ENCODE data around the gene MARCHF3. TPM values are rescaled to one million over a fixed set of nuclear protein-coding genes. Genes with fewer than 3 reads are reported as not detected.

The MARCHF3 gene
- polyA plus RNA-seq, 2 of the 4 experiments (the other 2 are of a cell fraction), result 0.39 to 0.68 TPM

DNA sequence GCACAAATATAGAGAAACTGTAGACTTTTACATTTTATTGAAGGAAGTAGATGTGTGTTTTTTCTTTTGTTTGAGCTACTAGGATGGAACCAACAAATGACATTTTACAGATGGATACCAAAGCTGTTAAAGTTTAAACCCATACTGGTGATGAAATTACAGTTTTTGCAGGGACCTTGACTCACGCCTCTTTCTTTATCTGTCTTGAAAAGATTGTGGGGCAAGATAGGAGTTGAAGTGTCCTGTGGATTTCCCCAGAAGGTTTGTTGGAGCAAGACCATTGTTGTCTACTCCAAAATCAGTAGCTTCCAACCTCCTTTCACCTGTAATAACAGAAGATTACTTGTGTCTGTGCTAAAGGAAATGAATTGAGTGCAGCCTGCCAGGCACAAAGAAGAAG lies 47.0 kb upstream of the MARCHF3 start:
- POLR2A ChIA-PET, result no interaction called here
- CTCF ChIA-PET, result no interaction called here
- no peaks in the 10 kb centered on the region for H3K9me3 ChIP-seq
- H3K27ac ChIP-seq, result no peak overlapping the region
- no peak for ATAC-seq
- H3K4me3 ChIP-seq, result no peak overlapping the region
- no peak for FAIRE-seq
- H3K4me1 ChIP-seq, result peaks cover 15% of the 10 kb centered on the region; the same call in 2 of the 3 replicates
- TF ChIP-seq EP300 (IDR thresholded peaks at IDR 0.05), result no peak
- TF ChIP-seq GATA3 (IDR thresholded peaks at IDR 0.05; ENCODE audit: borderline replicate concordance), result peak; percentile 12; the same call in 1 of the 2 replicates
- DNase-seq (ENCODE audit: low read depth in 1 of 2, low spot score in 1 of 2), result no peak
- peak overlapping the region; percentile 27; the same call in 2 of the 3 replicates for H3K4me2 ChIP-seq
- 39% methylated on average over 1 of the region's 1 CpG for WGBS (ENCODE audit: missing lambda C conversion rate)

DNA sequence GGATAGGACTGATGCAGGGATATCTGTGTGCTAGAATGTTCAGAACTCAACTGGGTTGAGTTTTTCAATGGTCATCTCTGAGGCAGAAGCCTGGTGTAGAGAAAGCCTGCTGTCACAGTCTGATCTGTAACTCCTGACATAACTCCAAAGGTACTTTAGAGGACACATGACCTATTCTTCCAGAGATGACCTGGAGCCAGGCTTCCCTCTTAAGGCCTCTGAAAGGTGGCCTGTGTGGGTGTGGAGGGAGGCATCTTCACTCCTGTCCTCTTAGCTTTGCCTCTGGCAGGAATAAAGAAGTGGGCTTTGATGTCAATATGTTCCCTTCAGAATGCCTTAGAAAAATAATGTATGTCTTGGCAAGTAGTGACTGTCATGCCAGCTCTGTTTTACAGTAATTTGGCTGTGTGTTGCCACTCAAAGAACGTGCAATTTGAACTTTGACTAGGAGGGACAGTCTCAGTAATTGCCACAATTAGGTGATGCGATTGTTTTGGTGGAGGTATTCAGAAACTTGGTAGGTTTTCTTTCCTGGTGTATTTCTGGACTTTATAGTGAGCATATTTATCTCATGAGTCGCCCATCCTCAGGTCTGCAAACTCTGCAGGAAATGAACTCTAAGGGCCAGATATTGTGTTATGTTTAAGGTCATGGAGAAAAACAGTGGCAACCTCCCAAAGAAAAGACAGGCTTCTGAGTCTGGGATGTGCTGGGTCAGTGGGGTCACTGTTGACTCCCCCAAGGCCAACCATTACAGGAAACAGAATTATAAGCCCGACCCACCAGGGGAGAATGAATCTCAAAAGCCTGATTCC lies 46.2 kb upstream of the MARCHF3 start:
- POLR2A ChIA-PET, result no interaction called here
- no peaks in the 10 kb centered on the region for H3K9me3 ChIP-seq
- H3K4me2 ChIP-seq, result peak overlapping the region; percentile 27
- no peak for DNase-seq (ENCODE audit: low read depth in 1 of 2, low spot score in 1 of 2)
- 27% methylated on average over 4 of the region's 4 CpGs for WGBS (ENCODE audit: missing lambda C conversion rate)
- H3K27ac ChIP-seq, result no peak overlapping the region
- H3K4me1 ChIP-seq, result peaks cover 15% of the 10 kb centered on the region; the same call in 2 of the 3 replicates
- TF ChIP-seq FOXS1 (CRISPR knock-in tag; IDR thresholded peaks at IDR 0.05) (no peak), EP300 (IDR thresholded peaks at IDR 0.05) (no peak), NFE2L2 (conservative IDR thresholded peaks at IDR 0.05; ENCODE audit: low read length) (no peak), GATA3 (IDR thresholded peaks at IDR 0.05; ENCODE audit: borderline replicate concordance) (no peak), RNF2 (IDR thresholded peaks at IDR 0.05; ENCODE audit: borderline replicate concordance, low read depth) (no peak), FOSB (CRISPR knock-in tag; IDR thresholded peaks at IDR 0.05) (no peak), ESRRA (IDR thresholded peaks at IDR 0.05; ENCODE audit: borderline replicate concordance, low read length) (no peak), ZNF302 (CRISPR knock-in tag; IDR thresholded peaks at IDR 0.05) (no peak), SMC3 (IDR thresholded peaks at IDR 0.05) (no peak), CHD2 (IDR thresholded peaks at IDR 0.05; ENCODE audit: low read length, partially characterized antibody) (no peak), HOXA7 (CRISPR knock-in tag; IDR thresholded peaks at IDR 0.05) (no peak), BHLHE40 (IDR thresholded peaks at IDR 0.05; ENCODE audit: low read depth, low read length) (no peak)
- TF ChIP-seq, protein P1, sequence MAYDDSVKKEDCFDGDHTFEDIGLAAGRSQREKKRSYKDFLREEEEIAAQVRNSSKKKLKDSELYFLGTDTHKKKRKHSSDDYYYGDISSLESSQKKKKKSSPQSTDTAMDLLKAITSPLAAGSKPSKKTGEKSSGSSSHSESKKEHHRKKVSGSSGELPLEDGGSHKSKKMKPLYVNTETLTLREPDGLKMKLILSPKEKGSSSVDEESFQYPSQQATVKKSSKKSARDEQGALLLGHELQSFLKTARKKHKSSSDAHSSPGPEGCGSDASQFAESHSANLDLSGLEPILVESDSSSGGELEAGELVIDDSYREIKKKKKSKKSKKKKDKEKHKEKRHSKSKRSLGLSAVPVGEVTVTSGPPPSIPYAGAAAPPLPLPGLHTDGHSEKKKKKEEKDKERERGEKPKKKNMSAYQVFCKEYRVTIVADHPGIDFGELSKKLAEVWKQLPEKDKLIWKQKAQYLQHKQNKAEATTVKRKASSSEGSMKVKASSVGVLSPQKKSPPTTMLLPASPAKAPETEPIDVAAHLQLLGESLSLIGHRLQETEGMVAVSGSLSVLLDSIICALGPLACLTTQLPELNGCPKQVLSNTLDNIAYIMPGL (CRISPR knock-in tag; IDR thresholded peaks at IDR 0.05; ENCODE audit: borderline replicate concordance), result no peak
- no peak for FAIRE-seq
- CTCF ChIA-PET, result no interaction called here
- no peak for ATAC-seq
- no peak overlapping the region for H3K4me3 ChIP-seq

GRCh38 chr5:127074466-127074865 lies 44.1 kb upstream of the MARCHF3 start:
- CTCF ChIA-PET, result interaction anchor here (1.0 to 1.7 kb wide), 3 partner anchors 9 to 42 kb away, joined by 3 read pairs; no protein-coding TSS in a partner anchor
- 85% methylated on average over 3 of the region's 3 CpGs for WGBS (ENCODE audit: missing lambda C conversion rate)
- no peak for FAIRE-seq
- no peak for DNase-seq (ENCODE audit: low read depth in 1 of 2, low spot score in 1 of 2)
- Histone ChIP-seq H3K4me2 (no peak overlapping the region), H3K4me3 (no peak overlapping the region), H3K27ac (no peak overlapping the region), H3K9me3 (no peaks in the 10 kb centered on the region), H3K4me1 (peaks cover 15% of the 10 kb centered on the region; the same call in 2 of the 3 replicates)
- TF ChIP-seq FOSB (CRISPR knock-in tag; IDR thresholded peaks at IDR 0.05) (no peak), CBX2 (IDR thresholded peaks at IDR 0.05; ENCODE audit: borderline replicate concordance, low read depth) (no peak)
- POLR2A ChIA-PET, result interaction anchor here (1.2 kb wide), 1 partner anchor 45 kb away, joined by 3 read pairs; no protein-coding TSS in a partner anchor
- no peak for ATAC-seq

Data from A549 (cell line).